GM12878 (cell line): Measurements from ENCODE around the gene RNF38.

ENCODE experiments used
- POLR2A ChIP-seq: IDR thresholded peaks from 2 replicates; pipeline ENCODE4 v1.6.1; 2011; ENCODE audit warnings: low read depth, mild to moderate bottlenecking, low read length
- SREBF1 ChIP-seq: IDR thresholded peaks from 2 replicates; pipeline ENCODE4 v1.6.1; 2012; ENCODE audit warnings: mild to moderate bottlenecking, low read length
- ZNF384 ChIP-seq: IDR thresholded peaks from 2 replicates; pipeline ENCODE4 v1.6.1; 2012; ENCODE audit warnings: low read depth, mild to moderate bottlenecking, low read length, improper control_type of control experiment, borderline replicate concordance
- TF ChIP-seq, protein P1 (sequence below), 3 experiments: IDR thresholded peaks in 2 of 3; conservative IDR thresholded peaks in 1 of 3; 2 replicates each; pipeline ENCODE4 v1.5.1; 2011; ENCODE audit warnings: low read depth in 3 of 3, low read length in 3 of 3, mild to moderate bottlenecking in 3 of 3, control low read depth in 2 of 3, moderate library complexity in 2 of 3, inconsistent platforms in 1 of 3, mixed read lengths in 1 of 3; ENCODE audit not compliant: control insufficient read depth in 2 of 3, insufficient read depth in 1 of 3; ENCODE audit errors: extremely low read depth in 1 of 3
- TF ChIP-seq, protein P2 (sequence below): IDR thresholded peaks from 2 replicates; pipeline ENCODE4 v1.6.1; 2012; ENCODE audit warnings: improper control_type of control experiment, low read depth, low read length; ENCODE audit not compliant: insufficient replicate concordance

DNA sequence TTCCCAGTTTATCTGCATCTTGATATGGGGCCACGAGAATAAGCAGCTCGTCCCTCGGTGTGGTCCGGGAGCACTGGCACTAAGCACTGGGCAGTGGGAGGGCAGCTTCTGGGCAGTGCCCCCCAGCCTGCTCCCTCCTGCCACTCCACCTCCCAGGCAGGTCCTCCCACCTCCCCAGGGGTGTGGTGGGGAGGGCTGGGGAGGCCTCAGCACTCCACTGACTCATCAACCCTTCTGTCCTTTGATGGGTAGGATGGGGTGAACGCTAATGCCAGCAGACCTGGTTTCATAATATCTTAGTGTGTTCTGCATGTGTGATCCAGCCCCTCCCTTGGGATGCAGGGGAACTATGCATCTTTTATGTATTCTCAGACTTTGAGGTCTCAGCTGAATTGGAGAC is 79.6 kb downstream of the RNF38 start:
- TF ChIP-seq ZNF384 (no peak), SREBF1 (no peak), POLR2A (no peak)
- TF ChIP-seq, protein P1, sequence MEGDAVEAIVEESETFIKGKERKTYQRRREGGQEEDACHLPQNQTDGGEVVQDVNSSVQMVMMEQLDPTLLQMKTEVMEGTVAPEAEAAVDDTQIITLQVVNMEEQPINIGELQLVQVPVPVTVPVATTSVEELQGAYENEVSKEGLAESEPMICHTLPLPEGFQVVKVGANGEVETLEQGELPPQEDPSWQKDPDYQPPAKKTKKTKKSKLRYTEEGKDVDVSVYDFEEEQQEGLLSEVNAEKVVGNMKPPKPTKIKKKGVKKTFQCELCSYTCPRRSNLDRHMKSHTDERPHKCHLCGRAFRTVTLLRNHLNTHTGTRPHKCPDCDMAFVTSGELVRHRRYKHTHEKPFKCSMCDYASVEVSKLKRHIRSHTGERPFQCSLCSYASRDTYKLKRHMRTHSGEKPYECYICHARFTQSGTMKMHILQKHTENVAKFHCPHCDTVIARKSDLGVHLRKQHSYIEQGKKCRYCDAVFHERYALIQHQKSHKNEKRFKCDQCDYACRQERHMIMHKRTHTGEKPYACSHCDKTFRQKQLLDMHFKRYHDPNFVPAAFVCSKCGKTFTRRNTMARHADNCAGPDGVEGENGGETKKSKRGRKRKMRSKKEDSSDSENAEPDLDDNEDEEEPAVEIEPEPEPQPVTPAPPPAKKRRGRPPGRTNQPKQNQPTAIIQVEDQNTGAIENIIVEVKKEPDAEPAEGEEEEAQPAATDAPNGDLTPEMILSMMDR (IDR thresholded peaks at IDR 0.05 in 2 of 3, conservative IDR thresholded peaks at IDR 0.05 in 1 of 3; ENCODE audit: control insufficient read depth in 2 of 3, extremely low read depth in 1 of 3, insufficient read depth in 1 of 3, low read depth in 3 of 3, low read length in 3 of 3) = no peak
- TF ChIP-seq, protein P2, sequence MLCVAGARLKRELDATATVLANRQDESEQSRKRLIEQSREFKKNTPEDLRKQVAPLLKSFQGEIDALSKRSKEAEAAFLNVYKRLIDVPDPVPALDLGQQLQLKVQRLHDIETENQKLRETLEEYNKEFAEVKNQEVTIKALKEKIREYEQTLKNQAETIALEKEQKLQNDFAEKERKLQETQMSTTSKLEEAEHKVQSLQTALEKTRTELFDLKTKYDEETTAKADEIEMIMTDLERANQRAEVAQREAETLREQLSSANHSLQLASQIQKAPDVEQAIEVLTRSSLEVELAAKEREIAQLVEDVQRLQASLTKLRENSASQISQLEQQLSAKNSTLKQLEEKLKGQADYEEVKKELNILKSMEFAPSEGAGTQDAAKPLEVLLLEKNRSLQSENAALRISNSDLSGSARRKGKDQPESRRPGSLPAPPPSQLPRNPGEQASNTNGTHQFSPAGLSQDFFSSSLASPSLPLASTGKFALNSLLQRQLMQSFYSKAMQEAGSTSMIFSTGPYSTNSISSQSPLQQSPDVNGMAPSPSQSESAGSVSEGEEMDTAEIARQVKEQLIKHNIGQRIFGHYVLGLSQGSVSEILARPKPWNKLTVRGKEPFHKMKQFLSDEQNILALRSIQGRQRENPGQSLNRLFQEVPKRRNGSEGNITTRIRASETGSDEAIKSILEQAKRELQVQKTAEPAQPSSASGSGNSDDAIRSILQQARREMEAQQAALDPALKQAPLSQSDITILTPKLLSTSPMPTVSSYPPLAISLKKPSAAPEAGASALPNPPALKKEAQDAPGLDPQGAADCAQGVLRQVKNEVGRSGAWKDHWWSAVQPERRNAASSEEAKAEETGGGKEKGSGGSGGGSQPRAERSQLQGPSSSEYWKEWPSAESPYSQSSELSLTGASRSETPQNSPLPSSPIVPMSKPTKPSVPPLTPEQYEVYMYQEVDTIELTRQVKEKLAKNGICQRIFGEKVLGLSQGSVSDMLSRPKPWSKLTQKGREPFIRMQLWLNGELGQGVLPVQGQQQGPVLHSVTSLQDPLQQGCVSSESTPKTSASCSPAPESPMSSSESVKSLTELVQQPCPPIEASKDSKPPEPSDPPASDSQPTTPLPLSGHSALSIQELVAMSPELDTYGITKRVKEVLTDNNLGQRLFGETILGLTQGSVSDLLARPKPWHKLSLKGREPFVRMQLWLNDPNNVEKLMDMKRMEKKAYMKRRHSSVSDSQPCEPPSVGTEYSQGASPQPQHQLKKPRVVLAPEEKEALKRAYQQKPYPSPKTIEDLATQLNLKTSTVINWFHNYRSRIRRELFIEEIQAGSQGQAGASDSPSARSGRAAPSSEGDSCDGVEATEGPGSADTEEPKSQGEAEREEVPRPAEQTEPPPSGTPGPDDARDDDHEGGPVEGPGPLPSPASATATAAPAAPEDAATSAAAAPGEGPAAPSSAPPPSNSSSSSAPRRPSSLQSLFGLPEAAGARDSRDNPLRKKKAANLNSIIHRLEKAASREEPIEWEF = no peak
